Mesendoderm (in vitro differentiated cells): ENCODE measurements around the gene B3GNT5.
A peak's percentile ranks its signal among the peaks of the same experiment; 100 is the strongest.

Experiments
- DNase-seq: peaks from one replicate; pipeline ENCODE4 v3.0.0; 2013
- H2AK5ac ChIP-seq: 2 replicates; pipeline ENCODE4 v1.6.1; 2013; ENCODE audit warnings: low read length, inconsistent platforms
- H2BK120ac ChIP-seq: 2 replicates; pipeline ENCODE4 v1.6.1; 2013; ENCODE audit warnings: low read depth, mild to moderate bottlenecking, low read length, moderate library complexity, mixed read lengths
- H2BK15ac ChIP-seq: replicated peaks from 2 replicates; pipeline ENCODE4 v1.6.1; 2013; ENCODE audit warnings: low read depth, mild to moderate bottlenecking, moderate library complexity
- H2BK5ac ChIP-seq: 2 replicates; pipeline ENCODE4 v1.6.1; 2013; ENCODE audit warnings: low read length, inconsistent platforms
- H3K18ac ChIP-seq: 2 replicates; pipeline ENCODE4 v1.6.1; 2013; ENCODE audit warnings: mild to moderate bottlenecking, low read length, mixed read lengths
- H3K23ac ChIP-seq: one replicate; pipeline ENCODE4 v1.6.1; 2013; ENCODE audit warnings: low read length
- H3K27ac ChIP-seq: 2 replicates; pipeline ENCODE4 v1.5.1; 2013; ENCODE audit warnings: low read depth, mild to moderate bottlenecking, inconsistent platforms, low read length, moderate library complexity
- H3K27me3 ChIP-seq: 2 replicates; pipeline ENCODE4 v1.6.1; 2013; ENCODE audit warnings: low read length, control low read depth, mild to moderate bottlenecking, inconsistent platforms; ENCODE audit not compliant: insufficient read depth, poor library complexity
- H3K36me3 ChIP-seq: 2 replicates; pipeline ENCODE4 v1.6.1; 2013; ENCODE audit warnings: low read length, inconsistent platforms; ENCODE audit not compliant: control insufficient read depth, insufficient read depth
- H3K4ac ChIP-seq: one replicate; pipeline ENCODE4 v1.6.1; 2013; ENCODE audit warnings: low read depth, mild to moderate bottlenecking, low read length, moderate library complexity
- H3K4me1 ChIP-seq: 2 replicates; pipeline ENCODE4 v1.6.1; 2013; ENCODE audit warnings: low read depth, low read length, inconsistent platforms; ENCODE audit not compliant: control insufficient read depth
- H3K4me2 ChIP-seq: 2 replicates; pipeline ENCODE4 v1.6.1; 2013; ENCODE audit warnings: low read length
- H3K4me3 ChIP-seq: 2 replicates; pipeline ENCODE4 v1.5.1; 2013; ENCODE audit warnings: mild to moderate bottlenecking, low read length
- H3K56ac ChIP-seq: one replicate; pipeline ENCODE4 v1.6.1; 2013; ENCODE audit warnings: low read length
- H3K79me1 ChIP-seq: 2 replicates; pipeline ENCODE4 v1.6.1; 2013; ENCODE audit warnings: low read length, inconsistent platforms
- H3K79me2 ChIP-seq: 2 replicates; pipeline ENCODE4 v1.6.1; 2013; ENCODE audit warnings: mild to moderate bottlenecking, low read length; ENCODE audit not compliant: control insufficient read depth, insufficient read depth
- H3K9ac ChIP-seq: 2 replicates; pipeline ENCODE4 v1.6.1; 2013; ENCODE audit warnings: low read length, inconsistent platforms
- H4K5ac ChIP-seq: one replicate; pipeline ENCODE4 v1.6.1; 2013; ENCODE audit warnings: low read length
- H4K8ac ChIP-seq: one replicate; pipeline ENCODE4 v1.6.1; 2013; ENCODE audit warnings: low read depth, mild to moderate bottlenecking, control low read depth, low read length, moderate library complexity
- WGBS: extraction: QIAGEN DNeasy Blood & Tissue Kit; methylation state at CpG from one replicate; pipeline ENCODE4 v1.1.7; 2013; ENCODE audit warnings: low lambda C conversion rate, missing lambda C conversion rate; ENCODE audit not compliant: insufficient coverage; ENCODE audit errors: extremely low coverage; 5-methylcytosine and 5-hydroxymethylcytosine counted together

B3GNT5 gene

GRCh38 chr3:183262875-183263378 is 9.9 kb downstream of the B3GNT5 start:
- Histone ChIP-seq H2BK15ac (no peak overlapping the region), H3K27me3 (no peaks in the 10 kb centered on the region), H2BK5ac (no peak overlapping the region), H4K5ac (no peak overlapping the region), H2BK120ac (no peak overlapping the region), H3K4me1 (peaks cover 32% of the 10 kb centered on the region), H3K27ac (peak overlapping the region; percentile 31), H3K18ac (no peak overlapping the region), H3K4me3 (no peak overlapping the region), H3K79me1 (peaks cover 14% of the 10 kb centered on the region), H2AK5ac (no peak overlapping the region), H3K4me2 (no peak overlapping the region), H3K56ac (peak overlapping the region; percentile 34), H3K79me2 (no peaks in the 10 kb centered on the region), H4K8ac (no peak overlapping the region), H3K4ac (no peak overlapping the region), H3K36me3 (no peaks in the 10 kb centered on the region), H3K23ac (no peak overlapping the region), H3K9ac (no peak overlapping the region)
- no CpG with 5 or more reads among the region's 3 CpGs for WGBS
- no peak for DNase-seq

GRCh38 chr3:183264268-183264667 is 11.2 kb downstream of the B3GNT5 start:
- no peak overlapping the region for H2BK5ac ChIP-seq
- no peak overlapping the region for H3K18ac ChIP-seq
- H3K4me2 ChIP-seq: no peak overlapping the region
- peaks cover 14% of the 10 kb centered on the region for H3K79me1 ChIP-seq
- H4K5ac ChIP-seq: no peak overlapping the region
- WGBS: no CpG with 5 or more reads among the region's 5 CpGs
- no peaks in the 10 kb centered on the region for H3K36me3 ChIP-seq
- peak; percentile 64 for DNase-seq
- H3K9ac ChIP-seq: no peak overlapping the region
- no peak overlapping the region for H3K23ac ChIP-seq
- no peak overlapping the region for H2BK120ac ChIP-seq
- H4K8ac ChIP-seq: no peak overlapping the region
- no peak overlapping the region for H2BK15ac ChIP-seq
- no peak overlapping the region for H2AK5ac ChIP-seq
- H3K4me1 ChIP-seq: peaks cover 37% of the 10 kb centered on the region
- H3K4me3 ChIP-seq: no peak overlapping the region
- H3K27me3 ChIP-seq: no peaks in the 10 kb centered on the region
- no peak overlapping the region for H3K56ac ChIP-seq
- peak overlapping the region; percentile 60 for H3K27ac ChIP-seq
- H3K4ac ChIP-seq: no peak overlapping the region
- H3K79me2 ChIP-seq: no peaks in the 10 kb centered on the region

GRCh38 chr3:183265157-183265642 is 12.1 kb downstream of the B3GNT5 start:
- Histone ChIP-seq H3K36me3 (no peaks in the 10 kb centered on the region), H2AK5ac (no peak overlapping the region), H3K4me2 (peak overlapping the region; percentile 4), H3K79me1 (peaks cover 14% of the 10 kb centered on the region), H4K5ac (no peak overlapping the region), H3K18ac (peak overlapping the region; percentile 7), H3K4me3 (no peak overlapping the region), H2BK5ac (no peak overlapping the region), H3K27me3 (no peaks in the 10 kb centered on the region), H2BK120ac (no peak overlapping the region), H3K23ac (no peak overlapping the region), H3K4ac (no peak overlapping the region), H3K27ac (peak overlapping the region; percentile 10), H2BK15ac (no peak overlapping the region), H3K9ac (peak overlapping the region; percentile 22), H3K56ac (peak overlapping the region; percentile 71), H4K8ac (no peak overlapping the region), H3K79me2 (no peaks in the 10 kb centered on the region), H3K4me1 (peaks cover 37% of the 10 kb centered on the region)
- DNase-seq: peak; percentile 81
- no CpG with 5 or more reads among the region's 15 CpGs for WGBS

GRCh38 chr3:183265834-183266417 is 12.9 kb downstream of the B3GNT5 start:
- Histone ChIP-seq H3K27me3 (no peaks in the 10 kb centered on the region), H2BK5ac (no peak overlapping the region), H3K36me3 (no peaks in the 10 kb centered on the region), H3K4me1 (peaks cover 37% of the 10 kb centered on the region), H3K18ac (no peak overlapping the region), H3K4me3 (no peak overlapping the region), H2BK15ac (no peak overlapping the region), H3K23ac (no peak overlapping the region), H3K56ac (peak overlapping the region; percentile 42), H3K79me1 (peaks cover 15% of the 10 kb centered on the region), H3K4ac (no peak overlapping the region), H4K8ac (no peak overlapping the region), H3K4me2 (no peak overlapping the region), H4K5ac (no peak overlapping the region), H3K27ac (no peak overlapping the region), H2BK120ac (no peak overlapping the region), H3K79me2 (no peaks in the 10 kb centered on the region), H2AK5ac (no peak overlapping the region), H3K9ac (peak overlapping the region; percentile 29)
- DNase-seq: no peak
- no CpG with 5 or more reads among the region's 5 CpGs for WGBS

- Histone ChIP-seq H2AK5ac (no peak overlapping the region), H3K79me2 (no peaks in the 10 kb centered on the region), H3K18ac (no peak overlapping the region), H4K8ac (no peak overlapping the region), H3K23ac (no peak overlapping the region), H3K27ac (no peak overlapping the region), H3K4me2 (no peak overlapping the region), H2BK120ac (no peak overlapping the region), H3K4ac (no peak overlapping the region), H3K36me3 (no peaks in the 10 kb centered on the region), H3K4me1 (peaks cover 37% of the 10 kb centered on the region), H3K4me3 (no peak overlapping the region), H3K9ac (no peak overlapping the region), H4K5ac (no peak overlapping the region), H3K56ac (no peak overlapping the region), H3K79me1 (peaks cover 15% of the 10 kb centered on the region), H3K27me3 (no peaks in the 10 kb centered on the region), H2BK15ac (no peak overlapping the region), H2BK5ac (no peak overlapping the region)
- no CpG with 5 or more reads among the region's 3 CpGs for WGBS
- no peak for DNase-seq
Measured at GRCh38 chr3:183266454-183266853, 13.4 kb downstream of the B3GNT5 start.

- Histone ChIP-seq H3K27me3 (no peaks in the 10 kb centered on the region), H2BK15ac (no peak overlapping the region), H3K23ac (peak overlapping the region; percentile 69), H2AK5ac (no peak overlapping the region), H4K8ac (no peak overlapping the region), H2BK5ac (no peak overlapping the region), H3K4me3 (no peak overlapping the region), H3K18ac (no peak overlapping the region), H3K56ac (no peak overlapping the region), H3K4ac (no peak overlapping the region), H3K4me1 (peaks cover 37% of the 10 kb centered on the region), H3K4me2 (no peak overlapping the region), H3K27ac (no peak overlapping the region), H3K79me1 (peaks cover 14% of the 10 kb centered on the region), H4K5ac (no peak overlapping the region), H2BK120ac (no peak overlapping the region), H3K9ac (no peak overlapping the region), H3K79me2 (no peaks in the 10 kb centered on the region), H3K36me3 (no peaks in the 10 kb centered on the region)
- no CpG with 5 or more reads among the region's 5 CpGs for WGBS
- DNase-seq: no peak
Measured at GRCh38 chr3:183267140-183267539, 14.1 kb downstream of the B3GNT5 start.
